Nephron progenitor cell (in vitro differentiated cells): ENCODE results near the gene DNAJB4.

Experiments
- DNase-seq: peaks from one replicate; pipeline ENCODE4 v3.0.0; 2021
- H3K27ac Mint-ChIP-seq: 2 replicates; pipeline ENCODE4 v1.8.0; 2021; ENCODE audit warnings: mild to moderate bottlenecking, moderate library complexity, mixed read lengths
- H3K27me3 Mint-ChIP-seq: 2 replicates; pipeline ENCODE4 v1.8.0; 2021; ENCODE audit warnings: mild to moderate bottlenecking, low read depth, mixed read lengths; ENCODE audit not compliant: poor library complexity
- H3K36me3 Mint-ChIP-seq: 2 replicates; pipeline ENCODE4 v1.8.0; 2021; ENCODE audit warnings: low read depth, mixed read lengths
- H3K4me1 Mint-ChIP-seq: 2 replicates; pipeline ENCODE4 v1.8.0; 2021; ENCODE audit warnings: mixed read lengths
- H3K4me3 Mint-ChIP-seq: 2 replicates; pipeline ENCODE4 v1.8.0; 2021; ENCODE audit warnings: mild to moderate bottlenecking, moderate library complexity, mixed read lengths
- H3K9me3 Mint-ChIP-seq: 2 replicates; pipeline ENCODE4 v1.8.0; 2021; ENCODE audit warnings: mild to moderate bottlenecking, moderate library complexity, mixed read lengths
- TF ChIP-seq, protein P1 (sequence below): fragments of 200-600 bp; sonication (generic); IDR thresholded peaks from 2 replicates; pipeline ENCODE4 v1.5.0; 2021; ENCODE audit warnings: antibody characterized with exemption

DNAJB4 gene

DNA sequence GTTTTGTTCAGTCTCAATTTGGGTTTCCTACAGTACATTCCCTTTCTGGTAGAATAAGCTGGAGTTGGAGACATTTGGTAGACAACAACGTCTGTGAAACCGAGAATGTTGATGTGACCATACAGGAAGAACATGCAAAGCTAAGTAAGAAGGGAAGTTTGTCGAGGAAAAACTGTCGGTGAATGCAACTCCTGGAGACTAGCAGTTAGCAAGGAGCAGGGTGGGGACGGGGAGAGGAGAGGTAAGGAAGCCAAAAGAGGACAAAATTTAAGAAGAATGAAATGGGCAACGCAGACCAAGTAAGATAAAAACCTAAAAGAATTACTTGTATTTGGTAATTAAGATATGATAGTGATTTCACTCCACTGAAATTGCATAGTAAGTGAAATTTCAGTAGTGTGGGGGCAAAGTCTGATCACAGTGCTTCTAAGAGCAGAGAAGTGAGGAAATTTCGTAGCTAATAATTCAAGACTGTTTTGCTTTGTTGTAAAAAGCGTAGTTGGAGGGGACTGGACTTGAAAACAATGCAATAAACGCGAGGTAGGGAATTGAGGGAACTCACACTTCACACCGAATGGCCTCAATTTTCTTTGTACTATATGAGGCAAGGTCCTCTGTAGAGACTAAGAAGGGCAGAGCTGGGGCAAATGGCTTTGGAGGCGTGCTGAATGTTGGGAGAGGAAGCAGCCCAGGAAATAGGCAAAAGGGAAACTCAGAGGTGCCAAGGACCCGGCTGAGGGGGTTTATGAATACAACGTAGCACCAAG lies 40.2 kb downstream of the DNAJB4 start:
- H3K36me3 Mint-ChIP-seq: no peaks in the 10 kb centered on the region
- no peaks in the 10 kb centered on the region for H3K9me3 Mint-ChIP-seq
- no peak for DNase-seq
- H3K27ac Mint-ChIP-seq: no peak overlapping the region
- H3K4me1 Mint-ChIP-seq: peaks cover 23% of the 10 kb centered on the region
- H3K4me3 Mint-ChIP-seq: peak overlapping the region; percentile 75
- TF ChIP-seq, protein P1, sequence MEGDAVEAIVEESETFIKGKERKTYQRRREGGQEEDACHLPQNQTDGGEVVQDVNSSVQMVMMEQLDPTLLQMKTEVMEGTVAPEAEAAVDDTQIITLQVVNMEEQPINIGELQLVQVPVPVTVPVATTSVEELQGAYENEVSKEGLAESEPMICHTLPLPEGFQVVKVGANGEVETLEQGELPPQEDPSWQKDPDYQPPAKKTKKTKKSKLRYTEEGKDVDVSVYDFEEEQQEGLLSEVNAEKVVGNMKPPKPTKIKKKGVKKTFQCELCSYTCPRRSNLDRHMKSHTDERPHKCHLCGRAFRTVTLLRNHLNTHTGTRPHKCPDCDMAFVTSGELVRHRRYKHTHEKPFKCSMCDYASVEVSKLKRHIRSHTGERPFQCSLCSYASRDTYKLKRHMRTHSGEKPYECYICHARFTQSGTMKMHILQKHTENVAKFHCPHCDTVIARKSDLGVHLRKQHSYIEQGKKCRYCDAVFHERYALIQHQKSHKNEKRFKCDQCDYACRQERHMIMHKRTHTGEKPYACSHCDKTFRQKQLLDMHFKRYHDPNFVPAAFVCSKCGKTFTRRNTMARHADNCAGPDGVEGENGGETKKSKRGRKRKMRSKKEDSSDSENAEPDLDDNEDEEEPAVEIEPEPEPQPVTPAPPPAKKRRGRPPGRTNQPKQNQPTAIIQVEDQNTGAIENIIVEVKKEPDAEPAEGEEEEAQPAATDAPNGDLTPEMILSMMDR: no peak
- H3K27me3 Mint-ChIP-seq: peaks cover 59% of the 10 kb centered on the region

DNA sequence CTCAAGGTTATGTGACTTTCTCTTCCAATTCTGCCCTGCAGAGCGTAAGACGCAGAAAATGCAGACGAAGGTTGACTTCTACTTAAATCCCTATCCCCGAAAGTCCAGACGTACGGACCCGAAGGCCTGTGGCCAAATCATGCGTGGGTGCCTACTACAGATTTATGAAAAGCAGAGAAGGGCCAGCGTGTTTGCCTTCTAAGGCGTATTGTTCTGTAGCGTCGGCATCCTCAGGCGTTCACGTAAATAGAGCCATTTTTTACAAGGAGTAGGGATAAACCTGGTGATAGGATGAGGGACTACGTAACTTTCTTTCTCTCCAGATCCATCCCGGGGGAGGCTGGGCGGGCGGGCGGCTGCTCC lies 40.8 kb downstream of the DNAJB4 start:
- Mint-ChIP-seq H3K36me3 (no peaks in the 10 kb centered on the region), H3K4me1 (peaks cover 23% of the 10 kb centered on the region), H3K9me3 (no peaks in the 10 kb centered on the region), H3K27me3 (peaks cover 55% of the 10 kb centered on the region), H3K27ac (no peak overlapping the region), H3K4me3 (peak overlapping the region; percentile 75)
- TF ChIP-seq, protein P1: no peak
- no peak for DNase-seq

DNA sequence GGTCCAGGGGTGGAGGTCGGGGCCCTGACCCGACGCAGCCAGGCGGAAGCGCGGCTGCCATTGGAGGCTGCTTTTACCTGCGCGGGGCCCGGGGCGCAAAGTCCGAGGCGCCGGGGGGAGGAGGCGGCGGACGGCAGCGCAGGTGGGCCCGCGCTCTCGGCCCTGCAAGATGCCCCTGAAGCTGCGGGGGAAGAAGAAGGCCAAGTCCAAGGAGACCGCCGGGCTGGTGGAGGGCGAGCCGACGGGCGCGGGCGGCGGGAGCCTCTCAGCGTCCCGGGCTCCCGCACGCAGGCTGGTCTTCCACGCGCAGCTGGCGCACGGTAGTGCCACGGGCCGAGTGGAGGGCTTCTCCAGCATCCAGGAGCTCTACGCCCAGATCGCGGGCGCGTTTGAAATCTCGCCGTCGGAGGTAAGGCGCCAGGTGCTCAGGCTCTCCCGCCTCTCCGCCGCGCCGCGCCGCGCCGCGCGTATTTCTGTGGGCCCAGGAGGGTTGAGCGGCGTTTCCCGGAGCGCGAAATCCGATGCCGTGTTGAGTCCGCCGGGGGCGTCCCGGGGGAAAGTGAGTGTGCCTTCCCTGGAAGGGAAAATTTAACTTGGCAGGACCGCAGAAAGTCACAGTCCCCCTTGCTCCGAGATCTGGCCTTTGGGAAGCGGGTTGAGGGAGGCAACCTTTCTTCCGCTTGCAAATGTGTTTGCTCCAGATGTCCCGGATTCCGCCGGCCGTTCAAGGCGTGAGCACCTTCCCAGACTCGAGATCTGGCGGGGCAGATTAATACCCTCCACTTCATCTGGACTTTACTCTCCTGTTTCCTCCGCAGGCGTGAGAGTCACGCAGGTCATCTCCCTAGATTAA lies 41.4 kb downstream of the DNAJB4 start, which contains the start of gene GIPC2:
Gene GIPC2, plus strand, starts transcription at position 41 of the 853 bp plus-strand sequence. Its CDS starts 129 bp downstream, at position 170.
- Mint-ChIP-seq H3K36me3 (no peaks in the 10 kb centered on the region), H3K4me1 (peaks cover 23% of the 10 kb centered on the region), H3K9me3 (no peaks in the 10 kb centered on the region), H3K4me3 (peak within 1 kb of the TSS; percentile 85), H3K27me3 (peaks cover 58% of the 10 kb centered on the region), H3K27ac (no peak within 1 kb of the TSS)
- DNase-seq: peak; percentile 69
- TF ChIP-seq, protein P1: no peak

DNA sequence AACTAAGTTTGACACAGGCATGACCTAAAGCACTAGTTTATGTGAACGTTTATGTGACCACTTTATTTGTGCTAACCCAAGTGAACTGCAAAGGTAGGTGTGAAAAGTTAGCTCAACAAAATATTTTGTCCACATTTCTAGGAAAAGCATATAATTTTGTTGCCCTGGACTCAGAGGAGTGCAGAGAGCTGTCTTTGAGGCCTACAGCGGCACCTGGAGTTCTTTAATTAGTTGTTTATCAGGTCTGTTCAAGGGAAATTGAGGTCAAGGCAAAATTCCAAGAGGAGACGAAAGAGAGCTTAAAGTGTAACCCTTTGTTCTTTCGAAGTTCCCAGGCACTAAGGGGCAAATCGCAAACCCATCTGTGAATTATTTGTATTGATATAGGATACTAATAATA lies 42.4 kb downstream of the DNAJB4 start:
- H3K27ac Mint-ChIP-seq: no peak overlapping the region
- TF ChIP-seq, protein P1: no peak
- H3K36me3 Mint-ChIP-seq: no peaks in the 10 kb centered on the region
- peaks cover 23% of the 10 kb centered on the region for H3K4me1 Mint-ChIP-seq
- H3K4me3 Mint-ChIP-seq: peak overlapping the region; percentile 85
- peaks cover 58% of the 10 kb centered on the region for H3K27me3 Mint-ChIP-seq
- no peak for DNase-seq
- no peaks in the 10 kb centered on the region for H3K9me3 Mint-ChIP-seq

DNA sequence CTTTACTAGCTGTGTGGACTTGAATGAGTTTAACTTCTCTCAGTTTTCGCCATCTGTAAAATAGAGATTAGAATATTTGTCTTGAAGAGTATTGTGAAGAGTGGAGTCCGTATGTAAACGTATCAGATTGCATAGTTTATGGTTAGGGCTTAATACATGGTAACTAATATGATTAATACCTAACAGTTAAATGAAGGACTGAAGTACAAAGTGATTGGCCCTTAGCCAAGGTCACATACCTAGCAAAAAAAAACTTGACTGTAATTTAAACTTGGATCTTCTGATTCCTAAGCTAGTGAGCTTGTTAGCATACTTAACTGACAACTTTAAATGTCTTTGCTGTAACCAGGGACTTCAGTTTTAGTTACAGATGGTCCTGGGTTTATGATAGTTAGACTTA lies 42.9 kb downstream of the DNAJB4 start:
- H3K27me3 Mint-ChIP-seq: peaks cover 58% of the 10 kb centered on the region
- no peak for DNase-seq
- H3K4me3 Mint-ChIP-seq: no peak overlapping the region

More for the DNA sequence above, 42.9 kb downstream of the DNAJB4 start:
- Mint-ChIP-seq H3K9me3 (no peaks in the 10 kb centered on the region), H3K27ac (no peak overlapping the region), H3K36me3 (no peaks in the 10 kb centered on the region), H3K4me1 (peaks cover 23% of the 10 kb centered on the region)
- TF ChIP-seq, protein P1: no peak
